Measurements from ENCODE around the gene ZNF595.

GRCh38 chr4:114149-114548, 61.0 kb downstream of the ZNF595 start:
- no peak for TF ChIP-seq POLR2A (IDR thresholded peaks at IDR 0.05; ENCODE audit: low read length)
- TF ChIP-seq GATA1 (IDR thresholded peaks at IDR 0.05; ENCODE audit: low read depth, low read length) = no peak

Data from erythroblast (primary cell).